ENCODE results near the gene C19orf67. TPM values are rescaled to one million over a fixed set of nuclear protein-coding genes. Genes with fewer than 3 reads are reported as not detected.

The C19orf67 gene
- total and polyA plus RNA-seq, 10 donors = 4.9 TPM; not detected in 9

DNA sequence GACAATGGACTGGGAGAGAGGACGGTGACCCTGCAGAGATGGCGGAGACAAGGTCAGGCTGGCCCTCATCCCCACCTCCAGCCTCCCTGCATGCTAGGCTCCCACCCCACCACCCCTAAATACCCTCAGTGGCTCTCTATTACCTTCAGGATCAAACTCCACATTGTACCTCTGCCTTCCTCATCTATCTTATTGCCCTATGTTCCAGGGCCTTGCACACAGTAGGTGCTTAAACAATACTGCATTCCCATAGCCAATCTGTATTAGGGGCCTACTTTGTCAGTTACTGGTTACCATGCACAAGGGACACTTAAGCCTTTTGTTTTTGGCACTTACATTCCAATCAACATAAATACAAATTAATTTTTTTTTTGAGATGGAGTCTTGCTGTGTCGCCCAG, 30.2 kb downstream of the C19orf67 start:
- Histone ChIP-seq H3K9me3 (peaks cover 0 to 10% (median 4%) of the 10 kb centered on the region in 8 donors), H3K27me3 (replicated peaks in 1 of 7) (peaks cover 0 to 50% (median 38%) of the 10 kb centered on the region in 7 donors), H3K4me3 (no peak overlapping the region), H3K4me1 (peaks cover 0 to 26% (median 17%) of the 10 kb centered on the region in 6 donors), H3K36me3 (peaks cover 0 to 31% (median 26%) of the 10 kb centered on the region in 6 donors), H3K27ac (no peak overlapping the region)
- 83 to 95% (median 86%) methylated on average over 3 of the region's 3 CpGs for whole genome bisulfite sequencing, 5 donors
- TF ChIP-seq, protein P1, sequence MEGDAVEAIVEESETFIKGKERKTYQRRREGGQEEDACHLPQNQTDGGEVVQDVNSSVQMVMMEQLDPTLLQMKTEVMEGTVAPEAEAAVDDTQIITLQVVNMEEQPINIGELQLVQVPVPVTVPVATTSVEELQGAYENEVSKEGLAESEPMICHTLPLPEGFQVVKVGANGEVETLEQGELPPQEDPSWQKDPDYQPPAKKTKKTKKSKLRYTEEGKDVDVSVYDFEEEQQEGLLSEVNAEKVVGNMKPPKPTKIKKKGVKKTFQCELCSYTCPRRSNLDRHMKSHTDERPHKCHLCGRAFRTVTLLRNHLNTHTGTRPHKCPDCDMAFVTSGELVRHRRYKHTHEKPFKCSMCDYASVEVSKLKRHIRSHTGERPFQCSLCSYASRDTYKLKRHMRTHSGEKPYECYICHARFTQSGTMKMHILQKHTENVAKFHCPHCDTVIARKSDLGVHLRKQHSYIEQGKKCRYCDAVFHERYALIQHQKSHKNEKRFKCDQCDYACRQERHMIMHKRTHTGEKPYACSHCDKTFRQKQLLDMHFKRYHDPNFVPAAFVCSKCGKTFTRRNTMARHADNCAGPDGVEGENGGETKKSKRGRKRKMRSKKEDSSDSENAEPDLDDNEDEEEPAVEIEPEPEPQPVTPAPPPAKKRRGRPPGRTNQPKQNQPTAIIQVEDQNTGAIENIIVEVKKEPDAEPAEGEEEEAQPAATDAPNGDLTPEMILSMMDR (IDR thresholded peaks at IDR 0.05 in 8 of 11, conservative IDR thresholded peaks at IDR 0.05 in 3 of 11) = no peak
- TF ChIP-seq POLR2AphosphoS5 (IDR thresholded peaks at IDR 0.05) (no peak), POLR2A (IDR thresholded peaks at IDR 0.05) (no peak)
- intact Hi-C loops (cut with DNase I; ENCODE audit: low total_unique reads) = no loop called here
- no peak for DNase-seq

DNA sequence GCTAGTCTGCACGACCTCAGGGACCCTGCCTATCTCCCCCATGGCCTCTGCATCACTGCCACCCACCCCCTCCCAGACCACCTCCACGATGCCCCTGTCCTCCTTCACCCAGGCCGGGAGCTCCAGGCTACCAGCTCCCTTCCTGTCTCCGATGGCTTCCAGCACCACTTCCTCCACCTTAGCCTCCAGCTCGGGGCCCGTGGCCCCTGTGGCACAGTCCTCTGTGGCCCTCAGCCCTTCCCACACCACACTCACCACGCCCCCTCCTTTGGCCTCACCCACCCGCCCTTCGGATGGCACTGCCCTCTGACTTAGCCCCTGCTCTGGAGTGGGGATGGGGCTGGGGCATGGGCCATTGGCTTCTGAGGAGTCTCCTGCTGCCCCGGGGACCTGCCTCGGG, 30.9 kb downstream of the C19orf67 start:
- Histone ChIP-seq H3K9me3 (peaks cover 0 to 10% (median 4%) of the 10 kb centered on the region in 8 donors), H3K27ac (no peak overlapping the region), H3K4me1 (peaks cover 0 to 26% (median 17%) of the 10 kb centered on the region in 6 donors), H3K27me3 (replicated peaks in 1 of 7) (peaks cover 0 to 44% (median 33%) of the 10 kb centered on the region in 7 donors), H3K36me3 (peaks cover 0 to 38% (median 32%) of the 10 kb centered on the region in 6 donors), H3K4me3 (no peak overlapping the region)
- WGBS, 5 donors = 37 to 45% (median 42%) methylated on average over 11 of the region's 11 CpGs
- TF ChIP-seq POLR2A (IDR thresholded peaks at IDR 0.05) (no peak), POLR2AphosphoS5 (IDR thresholded peaks at IDR 0.05) (no peak)
- TF ChIP-seq, protein P1 (IDR thresholded peaks at IDR 0.05 in 8 of 11, conservative IDR thresholded peaks at IDR 0.05 in 3 of 11) = no peak
- intact Hi-C loops (cut with DNase I; ENCODE audit: low total_unique reads) = no loop called here
- DNase-seq = no peak

DNA sequence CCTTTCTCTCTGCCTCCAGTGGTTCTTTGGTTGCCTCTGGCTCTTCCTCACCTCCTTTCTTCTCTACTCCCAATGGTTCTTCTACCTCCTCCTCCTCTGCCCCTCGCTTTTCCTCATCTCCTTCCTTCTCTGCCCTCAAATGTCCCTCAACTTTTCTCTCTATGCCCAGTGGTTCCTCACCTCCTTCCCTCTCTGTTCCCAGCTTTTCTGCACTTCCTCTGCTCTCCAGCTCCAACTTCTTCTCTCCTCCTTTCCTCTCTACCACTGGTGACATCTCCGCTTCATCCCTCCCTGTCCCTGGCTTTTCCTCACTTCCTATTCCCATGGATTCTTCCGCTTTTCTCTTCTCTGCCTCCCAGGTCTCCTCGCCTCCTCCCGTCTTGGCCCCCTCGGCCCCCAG, 31.5 kb downstream of the C19orf67 start:
- TF ChIP-seq POLR2A (IDR thresholded peaks at IDR 0.05) (no peak), POLR2AphosphoS5 (IDR thresholded peaks at IDR 0.05) (no peak)
- TF ChIP-seq, protein P1 (IDR thresholded peaks at IDR 0.05 in 8 of 11, conservative IDR thresholded peaks at IDR 0.05 in 3 of 11) = no peak
- Histone ChIP-seq H3K27ac (no peak overlapping the region), H3K27me3 (replicated peaks in 1 of 7) (peaks cover 0 to 37% (median 27%) of the 10 kb centered on the region in 7 donors), H3K9me3 (peaks cover 0 to 10% (median 4%) of the 10 kb centered on the region in 8 donors), H3K4me1 (peaks cover 0 to 24% (median 16%) of the 10 kb centered on the region in 6 donors), H3K36me3 (peaks cover 0 to 44% (median 36%) of the 10 kb centered on the region in 6 donors), H3K4me3 (no peak overlapping the region)
- intact Hi-C loops (cut with DNase I; ENCODE audit: low total_unique reads) = no loop called here
- 75 to 83% (median 78%) methylated on average over 6 of the region's 6 CpGs for WGBS, 5 donors
- DNase-seq = no peak

DNA sequence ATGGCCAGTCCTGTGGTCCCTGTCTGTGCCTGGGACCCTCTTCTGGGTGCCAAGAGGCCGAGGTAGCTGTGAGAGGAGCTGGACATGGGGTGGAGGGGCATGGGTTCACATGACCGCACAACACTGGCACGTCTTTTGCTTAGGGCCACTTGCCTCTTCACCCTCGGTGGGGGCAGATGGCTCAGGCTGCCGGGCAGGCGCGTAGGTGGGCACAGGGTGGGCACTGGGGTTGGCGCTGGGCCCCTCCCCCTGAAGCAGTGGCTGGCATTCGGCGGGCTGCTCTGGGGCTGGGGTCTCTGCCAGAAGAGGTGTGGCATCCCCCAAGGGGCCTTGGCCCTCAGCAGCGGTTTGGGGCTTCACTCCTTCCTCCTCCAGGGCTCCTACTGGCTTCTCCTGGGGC, 32.1 kb downstream of the C19orf67 start:
- no peak overlapping the region for H3K27ac ChIP-seq
- peaks cover 0 to 18% (median 10%) of the 10 kb centered on the region in 6 donors for H3K4me1 ChIP-seq
- intact Hi-C loops (cut with DNase I; ENCODE audit: low total_unique reads) = no loop called here
- peaks cover 0 to 32% (median 21%) of the 10 kb centered on the region in 7 donors for H3K27me3 ChIP-seq (replicated peaks in 1 of 7)
- no peak overlapping the region for H3K4me3 ChIP-seq
- TF ChIP-seq, protein P1 (IDR thresholded peaks at IDR 0.05 in 8 of 11, conservative IDR thresholded peaks at IDR 0.05 in 3 of 11) = no peak
- TF ChIP-seq POLR2AphosphoS5 (IDR thresholded peaks at IDR 0.05) = peak; percentile 15 to 62 (median 26)
- no peak for DNase-seq
- H3K36me3 ChIP-seq = peaks cover 0 to 50% (median 41%) of the 10 kb centered on the region in 6 donors
- 88 to 92% (median 91%) methylated on average over 7 to 11 of the region's 11 CpGs for WGBS, 5 donors
- H3K9me3 ChIP-seq = peaks cover 0 to 10% (median 4%) of the 10 kb centered on the region in 8 donors

All from spleen (tissue), 11 donors.